ENCODE measurements around the gene ACAT2.

The ACAT2 gene

DNA sequence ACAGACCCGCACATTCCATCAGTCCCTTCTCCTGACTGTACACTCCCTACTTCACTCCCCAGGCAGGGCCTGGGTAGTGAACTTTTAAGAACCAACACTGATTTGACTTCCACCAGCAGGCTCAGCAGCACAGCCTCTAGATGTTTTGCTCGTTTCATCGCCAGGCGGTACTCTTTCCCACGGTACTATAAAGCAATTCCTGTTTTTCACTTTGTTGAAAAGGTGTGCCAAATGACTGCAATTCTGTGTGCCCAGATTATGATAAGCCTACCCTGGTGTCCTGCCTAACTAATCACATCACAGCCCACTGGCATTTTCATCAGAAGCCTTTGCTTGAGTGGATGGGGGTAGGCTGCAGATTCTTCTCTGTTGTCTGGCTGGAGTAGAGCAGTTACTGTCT lies 47.4 kb upstream of the ACAT2 start:
- POLR2A ChIA-PET: interaction anchor here (1.6 kb wide), 1 partner anchor 13 kb away, joined by 5 read pairs; the partner anchor contains the start of gene WTAP
- CTCF ChIA-PET: interaction anchor here (0.6 kb wide), 1 partner anchor 10 kb away, joined by 4 read pairs; no protein-coding TSS in a partner anchor
- no peaks in the 10 kb centered on the region for H3K9me3 ChIP-seq (ENCODE audit: control insufficient read depth, insufficient read depth, low read depth, low read length)

More for the DNA sequence above, 47.4 kb upstream of the ACAT2 start:
- no peak overlapping the region for H3K4me3 ChIP-seq (ENCODE audit: low read depth, low read length)
- no peaks in the 10 kb centered on the region for H3K36me3 ChIP-seq (ENCODE audit: control insufficient read depth in 2 of 2, insufficient read depth in 1 of 2, low read length in 2 of 2)
- H3K4me1 ChIP-seq (ENCODE audit: control insufficient read depth, insufficient read depth, low read length): no peaks in the 10 kb centered on the region
- no peak overlapping the region for H3K27ac ChIP-seq (ENCODE audit: extremely low read depth, low read depth, low read length)
- no peak for TF ChIP-seq ZNF266 (tag by site-specific recombination; IDR thresholded peaks at IDR 0.05; ENCODE audit: low read depth)
- TF ChIP-seq MYNN (tag by site-specific recombination; IDR thresholded peaks at IDR 0.05; ENCODE audit: borderline replicate concordance): no peak
- no peak for TF ChIP-seq ZNF211 (tag by site-specific recombination; IDR thresholded peaks at IDR 0.05; ENCODE audit: low read depth)
- no peak for TF ChIP-seq HIC1 (tag by site-specific recombination; IDR thresholded peaks at IDR 0.05)
- no peak for TF ChIP-seq PRDM1 (tag by site-specific recombination; IDR thresholded peaks at IDR 0.05)
- no peak for TF ChIP-seq ZNF843 (tag by site-specific recombination; IDR thresholded peaks at IDR 0.05)
- no peak for TF ChIP-seq PRDM6 (tag by site-specific recombination; IDR thresholded peaks at IDR 0.05)
- TF ChIP-seq GLI4 (tag by site-specific recombination; IDR thresholded peaks at IDR 0.05): no peak
- TF ChIP-seq, protein P1, sequence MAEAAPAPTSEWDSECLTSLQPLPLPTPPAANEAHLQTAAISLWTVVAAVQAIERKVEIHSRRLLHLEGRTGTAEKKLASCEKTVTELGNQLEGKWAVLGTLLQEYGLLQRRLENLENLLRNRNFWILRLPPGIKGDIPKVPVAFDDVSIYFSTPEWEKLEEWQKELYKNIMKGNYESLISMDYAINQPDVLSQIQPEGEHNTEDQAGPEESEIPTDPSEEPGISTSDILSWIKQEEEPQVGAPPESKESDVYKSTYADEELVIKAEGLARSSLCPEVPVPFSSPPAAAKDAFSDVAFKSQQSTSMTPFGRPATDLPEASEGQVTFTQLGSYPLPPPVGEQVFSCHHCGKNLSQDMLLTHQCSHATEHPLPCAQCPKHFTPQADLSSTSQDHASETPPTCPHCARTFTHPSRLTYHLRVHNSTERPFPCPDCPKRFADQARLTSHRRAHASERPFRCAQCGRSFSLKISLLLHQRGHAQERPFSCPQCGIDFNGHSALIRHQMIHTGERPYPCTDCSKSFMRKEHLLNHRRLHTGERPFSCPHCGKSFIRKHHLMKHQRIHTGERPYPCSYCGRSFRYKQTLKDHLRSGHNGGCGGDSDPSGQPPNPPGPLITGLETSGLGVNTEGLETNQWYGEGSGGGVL (tag by site-specific recombination; IDR thresholded peaks at IDR 0.05): no peak
- no peak for TF ChIP-seq ZNF768 (tag by site-specific recombination; IDR thresholded peaks at IDR 0.05)
- no peak for TF ChIP-seq REST (tag by site-specific recombination; IDR thresholded peaks at IDR 0.05)
- no peak for TF ChIP-seq ZBTB21 (tag by site-specific recombination; IDR thresholded peaks at IDR 0.05)
